Ascending aorta (tissue), 2 donors: ENCODE data around the gene CLMP. TPM values are rescaled to one million over a fixed set of nuclear protein-coding genes. Genes with fewer than 3 reads are reported as not detected.
A peak's percentile ranks its signal among the peaks of the same experiment; 100 is the strongest.

Source experiments
- DNase-seq, 2 donors: peaks; one replicate each; pipeline ENCODE4 v3.0.0-alpha.2; 2019; ENCODE audit warnings: low spot score in 2 of 2
- H3K27ac ChIP-seq, 2 donors: fragments of 200-600 bp; sonication (generic); one replicate each; pipeline ENCODE4 v1.5.1; 2016 to 2017; ENCODE audit warnings: mild to moderate bottlenecking in 1 of 2
- H3K27me3 ChIP-seq: fragments of 200-600 bp; sonication (generic); one replicate; pipeline ENCODE4 v1.5.1; 2017
- H3K36me3 ChIP-seq, 2 donors: fragments of 200-600 bp; sonication (generic); one replicate each; pipeline ENCODE4 v1.5.1; 2016
- H3K4me1 ChIP-seq, 2 donors: fragments of 200-600 bp; sonication (generic); one replicate each; pipeline ENCODE4 v1.5.1; 2016 to 2017; ENCODE audit warnings: mild to moderate bottlenecking in 1 of 2
- H3K4me3 ChIP-seq, 2 donors: fragments of 200-600 bp; sonication (generic); one replicate each; pipeline ENCODE4 v1.5.1; 2016 to 2017; ENCODE audit warnings: mild to moderate bottlenecking in 1 of 2
- H3K9me3 ChIP-seq, 2 donors: fragments of 200-600 bp; sonication (generic); one replicate each; pipeline ENCODE4 v1.5.1; 2016
- CTCF ChIP-seq, 3 experiments: fragments of 200-600 bp in 2 of 3; fragments of 450-650 bp in 1 of 3; sonication (generic) in 2 of 3; IDR thresholded peaks; one replicate each; pipeline ENCODE4 v1.5.1; 2016 to 2019; ENCODE audit warnings: antibody characterized with exemption in 3 of 3, mild to moderate bottlenecking in 1 of 3, moderate library complexity in 1 of 3
- intact Hi-C: fragments of 100-400 bp; cut with DNase I; formaldehyde crosslinking; loops from one replicate; pipeline ENCODE4 v1.15.1; 2023
- total RNA-seq: library from RNA; depleted of rRNA; stranded (reverse); fragments of >200 nt; gene quantifications from one replicate; pipeline ENCODE4 v1.1.0, GENCODE V29; 2016

Gene CLMP
- total RNA-seq, 1 donor from 2014 or later, result 70.6 TPM

- Histone ChIP-seq H3K27me3 (no peaks in the 10 kb centered on the region), H3K36me3 (peaks cover 0 to 5% of the 10 kb centered on the region in 2 donors), H3K4me3 (no peak overlapping the region), H3K4me1 (peaks cover 6 to 28% of the 10 kb centered on the region in 2 donors), H3K9me3 (no peaks in the 10 kb centered on the region), H3K27ac (peak overlapping the region; percentile 78 to 88)
- no peak for TF ChIP-seq CTCF (IDR thresholded peaks at IDR 0.05)
- intact Hi-C loops, result no loop called here
- no peak for DNase-seq
Measured at GRCh38 chr11:123173040-123173855, 21.8 kb downstream of the CLMP start.

- Histone ChIP-seq H3K36me3 (peaks cover 0 to 5% of the 10 kb centered on the region in 2 donors), H3K4me3 (no peak overlapping the region), H3K27ac (no peak overlapping the region), H3K9me3 (no peaks in the 10 kb centered on the region), H3K4me1 (peaks cover 6 to 26% of the 10 kb centered on the region in 2 donors), H3K27me3 (no peaks in the 10 kb centered on the region)
- intact Hi-C loops, result no loop called here
- DNase-seq, result no peak
- TF ChIP-seq CTCF (IDR thresholded peaks at IDR 0.05), result no peak
Measured at GRCh38 chr11:123170929-123171328, 24.1 kb downstream of the CLMP start.

GRCh38 chr11:123169821-123170220, 25.2 kb downstream of the CLMP start:
- H3K27ac ChIP-seq, result no peak overlapping the region
- H3K4me1 ChIP-seq, result peaks cover under 1 to 17% of the 10 kb centered on the region in 2 donors
- peaks cover 0 to 5% of the 10 kb centered on the region in 2 donors for H3K36me3 ChIP-seq
- no peak for DNase-seq
- H3K27me3 ChIP-seq, result no peaks in the 10 kb centered on the region
- H3K4me3 ChIP-seq, result no peak overlapping the region
- TF ChIP-seq CTCF (IDR thresholded peaks at IDR 0.05), result no peak
- no peaks in the 10 kb centered on the region for H3K9me3 ChIP-seq
- intact Hi-C loops, result no loop called here

- intact Hi-C loops, result no loop called here
- H3K4me1 ChIP-seq, result peaks cover 0 to 10% of the 10 kb centered on the region in 2 donors
Measured at GRCh38 chr11:123168955-123169484, 26.0 kb downstream of the CLMP start.

GRCh38 chr11:123168241-123168640, 26.8 kb downstream of the CLMP start:
- no peak for TF ChIP-seq CTCF (IDR thresholded peaks at IDR 0.05)
- intact Hi-C loops, result no loop called here
- no peak overlapping the region for H3K27ac ChIP-seq
- no peak overlapping the region for H3K4me3 ChIP-seq
- no peaks in the 10 kb centered on the region for H3K9me3 ChIP-seq
- peaks cover 0 to 5% of the 10 kb centered on the region in 2 donors for H3K36me3 ChIP-seq
- no peaks in the 10 kb centered on the region for H3K27me3 ChIP-seq
- DNase-seq, result no peak
- peaks cover 0 to 5% of the 10 kb centered on the region in 2 donors for H3K4me1 ChIP-seq

More at GRCh38 chr11:123168955-123169484, 26.0 kb downstream of the CLMP start:
- DNase-seq, result no peak
- H3K36me3 ChIP-seq, result peaks cover 0 to 5% of the 10 kb centered on the region in 2 donors
- H3K27ac ChIP-seq, result no peak overlapping the region
- no peaks in the 10 kb centered on the region for H3K9me3 ChIP-seq
- no peak for TF ChIP-seq CTCF (IDR thresholded peaks at IDR 0.05)
- H3K4me3 ChIP-seq, result no peak overlapping the region
- H3K27me3 ChIP-seq, result no peaks in the 10 kb centered on the region
